Measurements from ENCODE around the gene SOX15. TPM values are rescaled to one million over a fixed set of nuclear protein-coding genes. Genes with fewer than 3 reads are reported as not detected.

The SOX15 gene
- total and polyA plus RNA-seq, 10 of the 15 experiments (the other 5 are each of a cell fraction or from before 2014, with no cell fraction given) = 0.06 to 0.53 (median 0.16) TPM; not detected in 2

DNA sequence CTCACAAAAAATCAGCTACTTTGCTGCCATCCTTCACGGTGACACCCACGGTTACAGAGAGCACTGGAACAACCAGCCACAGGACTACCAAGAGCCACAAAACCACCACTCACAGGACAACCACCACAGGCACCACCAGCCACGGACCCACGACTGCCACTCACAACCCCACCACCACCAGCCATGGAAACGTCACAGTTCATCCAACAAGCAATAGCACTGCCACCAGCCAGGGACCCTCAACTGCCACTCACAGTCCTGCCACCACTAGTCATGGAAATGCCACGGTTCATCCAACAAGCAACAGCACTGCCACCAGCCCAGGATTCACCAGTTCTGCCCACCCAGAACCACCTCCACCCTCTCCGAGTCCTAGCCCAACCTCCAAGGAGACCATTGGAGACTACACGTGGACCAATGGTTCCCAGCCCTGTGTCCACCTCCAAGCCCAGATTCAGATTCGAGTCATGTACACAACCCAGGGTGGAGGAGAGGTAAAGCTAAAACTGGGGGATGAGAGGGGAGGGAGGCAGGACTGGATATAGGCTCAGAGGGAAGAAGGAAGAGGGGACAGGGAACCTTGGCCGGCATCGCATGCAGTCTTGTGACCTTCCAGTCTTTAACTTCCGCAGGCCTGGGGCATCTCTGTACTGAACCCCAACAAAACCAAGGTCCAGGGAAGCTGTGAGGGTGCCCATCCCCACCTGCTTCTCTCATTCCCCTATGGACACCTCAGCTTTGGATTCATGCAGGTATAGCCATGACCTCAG is 9.9 kb downstream of the SOX15 start (continued):
- TF ChIP-seq SPI1 (IDR thresholded peaks at IDR 0.05; ENCODE audit: borderline replicate concordance, insufficient read depth, low read depth, low read length) (no peak), HDGF (IDR thresholded peaks at IDR 0.05) (peak; percentile 94), NBN (IDR thresholded peaks at IDR 0.05) (peak; percentile 43), BCLAF1 (IDR thresholded peaks at IDR 0.05) (0 out of 2 replicates have a peak, but pooled peaks have one; percentile 10), BHLHE40 (IDR thresholded peaks at IDR 0.05; ENCODE audit: borderline replicate concordance in 1 of 2, low read depth in 2 of 2, low read length in 1 of 2) (peak in 1 of 2 experiments; percentile 3; a peak in 2 of 4 replicates), IKZF2 (IDR thresholded peaks at IDR 0.05) (peak in 1 of 2 experiments; percentile 21; a peak in 1 of 4 replicates), IKZF1 (conservative IDR thresholded peaks at IDR 0.05) (no peak)
- TF ChIP-seq, protein P1, sequence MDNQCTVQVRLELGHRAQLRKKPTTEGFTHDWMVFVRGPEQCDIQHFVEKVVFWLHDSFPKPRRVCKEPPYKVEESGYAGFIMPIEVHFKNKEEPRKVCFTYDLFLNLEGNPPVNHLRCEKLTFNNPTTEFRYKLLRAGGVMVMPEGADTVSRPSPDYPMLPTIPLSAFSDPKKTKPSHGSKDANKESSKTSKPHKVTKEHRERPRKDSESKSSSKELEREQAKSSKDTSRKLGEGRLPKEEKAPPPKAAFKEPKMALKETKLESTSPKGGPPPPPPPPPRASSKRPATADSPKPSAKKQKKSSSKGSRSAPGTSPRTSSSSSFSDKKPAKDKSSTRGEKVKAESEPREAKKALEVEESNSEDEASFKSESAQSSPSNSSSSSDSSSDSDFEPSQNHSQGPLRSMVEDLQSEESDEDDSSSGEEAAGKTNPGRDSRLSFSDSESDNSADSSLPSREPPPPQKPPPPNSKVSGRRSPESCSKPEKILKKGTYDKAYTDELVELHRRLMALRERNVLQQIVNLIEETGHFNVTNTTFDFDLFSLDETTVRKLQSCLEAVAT (IDR thresholded peaks at IDR 0.05) = 0 out of 2 replicates have a peak, but pooled peaks have one; percentile 60
